ENCODE data around the gene RGS8. TPM values are rescaled to one million over a fixed set of nuclear protein-coding genes. Genes with fewer than 3 reads are reported as not detected.

RGS8 gene
- total and polyA plus RNA-seq, 9 donors: 0.12 to 4.8 (median 0.33) TPM; not detected in 1

DNA sequence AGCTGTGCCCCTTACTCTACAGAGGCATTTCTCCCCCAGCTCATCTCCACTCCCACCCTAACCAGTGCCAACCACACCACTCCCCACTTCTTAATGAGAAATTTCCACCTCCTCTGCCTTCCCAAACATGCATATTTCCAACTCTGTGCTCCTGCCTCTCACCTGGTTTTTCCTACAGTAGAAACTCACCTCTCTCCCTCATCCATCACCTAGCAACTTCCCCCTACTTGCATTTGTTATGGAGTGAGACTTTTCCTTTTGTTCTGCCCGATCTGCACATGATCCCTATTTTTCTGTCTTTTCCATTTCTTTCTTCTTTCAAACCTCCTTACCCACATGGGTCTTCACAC lies 11.9 kb downstream of the RGS8 start:
- intact Hi-C loops (cut with DNase I): loop anchor here in 1 of 4 donors (5.0 kb wide), 1 partner anchor 65 kb away; no protein-coding TSS in a partner anchor
- H3K4me3 ChIP-seq: no peak overlapping the region
- no peaks in the 10 kb centered on the region for H3K36me3 ChIP-seq
- TF ChIP-seq EP300 (IDR thresholded peaks at IDR 0.05) (no peak), POLR2A (IDR thresholded peaks at IDR 0.05) (no peak)
- TF ChIP-seq, protein P1, sequence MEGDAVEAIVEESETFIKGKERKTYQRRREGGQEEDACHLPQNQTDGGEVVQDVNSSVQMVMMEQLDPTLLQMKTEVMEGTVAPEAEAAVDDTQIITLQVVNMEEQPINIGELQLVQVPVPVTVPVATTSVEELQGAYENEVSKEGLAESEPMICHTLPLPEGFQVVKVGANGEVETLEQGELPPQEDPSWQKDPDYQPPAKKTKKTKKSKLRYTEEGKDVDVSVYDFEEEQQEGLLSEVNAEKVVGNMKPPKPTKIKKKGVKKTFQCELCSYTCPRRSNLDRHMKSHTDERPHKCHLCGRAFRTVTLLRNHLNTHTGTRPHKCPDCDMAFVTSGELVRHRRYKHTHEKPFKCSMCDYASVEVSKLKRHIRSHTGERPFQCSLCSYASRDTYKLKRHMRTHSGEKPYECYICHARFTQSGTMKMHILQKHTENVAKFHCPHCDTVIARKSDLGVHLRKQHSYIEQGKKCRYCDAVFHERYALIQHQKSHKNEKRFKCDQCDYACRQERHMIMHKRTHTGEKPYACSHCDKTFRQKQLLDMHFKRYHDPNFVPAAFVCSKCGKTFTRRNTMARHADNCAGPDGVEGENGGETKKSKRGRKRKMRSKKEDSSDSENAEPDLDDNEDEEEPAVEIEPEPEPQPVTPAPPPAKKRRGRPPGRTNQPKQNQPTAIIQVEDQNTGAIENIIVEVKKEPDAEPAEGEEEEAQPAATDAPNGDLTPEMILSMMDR (IDR thresholded peaks at IDR 0.05): no peak
- no peak overlapping the region for H3K27ac ChIP-seq
- no peaks in the 10 kb centered on the region for H3K9me3 ChIP-seq
- WGBS, 3 donors: 61 to 86% (median 73%) methylated on average over 1 of the region's 1 CpG
- DNase-seq: no peak
- H3K27me3 ChIP-seq: no peaks in the 10 kb centered on the region
- H3K4me1 ChIP-seq (ENCODE audit: insufficient read depth): peaks cover 2% of the 10 kb centered on the region

DNA sequence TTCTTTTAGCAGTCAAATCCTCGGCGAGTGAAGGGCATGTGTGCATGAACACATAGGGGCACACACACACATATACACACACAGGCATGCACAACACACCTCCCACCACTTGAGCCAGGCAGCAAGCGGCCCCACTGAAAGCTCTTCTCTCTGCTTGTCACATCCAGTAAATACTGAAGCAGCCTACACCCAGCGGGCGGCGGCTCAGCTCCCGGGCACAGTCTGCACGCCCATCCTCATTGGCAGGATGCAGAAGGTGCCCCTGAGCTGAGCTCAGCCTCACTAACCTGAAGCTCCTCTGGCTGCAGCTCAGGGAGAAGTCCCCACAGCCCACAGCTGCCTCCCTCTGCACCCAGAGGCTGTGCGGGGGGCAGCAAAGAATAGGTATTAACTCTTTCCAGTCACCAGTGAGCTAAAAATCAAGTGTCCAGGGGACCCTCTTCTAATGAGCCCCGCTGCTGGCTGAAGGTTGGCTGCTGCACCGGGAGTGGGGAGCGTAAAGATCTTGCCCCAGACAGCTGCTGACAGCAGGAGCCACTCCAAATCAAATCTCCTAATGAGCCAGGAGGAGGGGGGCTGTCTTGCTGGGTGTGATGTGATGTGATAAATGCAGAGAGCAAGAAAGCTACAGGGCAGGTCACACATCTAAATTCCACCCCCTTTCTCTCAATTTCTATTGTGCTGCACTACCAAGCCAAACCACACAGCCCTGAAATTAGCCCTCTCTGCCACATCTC lies 12.5 kb downstream of the RGS8 start:
- WGBS, 3 donors: 51 to 67% (median 56%) methylated on average over 12 of the region's 12 CpGs
- intact Hi-C loops (cut with DNase I): loop anchor here in 1 of 4 donors (5.0 kb wide), 1 partner anchor 65 kb away; no protein-coding TSS in a partner anchor
- Histone ChIP-seq H3K4me1 (ENCODE audit: insufficient read depth) (peaks cover 2% of the 10 kb centered on the region), H3K9me3 (no peaks in the 10 kb centered on the region), H3K36me3 (no peaks in the 10 kb centered on the region), H3K27me3 (no peaks in the 10 kb centered on the region), H3K27ac (no peak overlapping the region), H3K4me3 (no peak overlapping the region)
- no peak for DNase-seq
- TF ChIP-seq EP300 (IDR thresholded peaks at IDR 0.05) (no peak), POLR2A (IDR thresholded peaks at IDR 0.05) (no peak)
- TF ChIP-seq, protein P1 (IDR thresholded peaks at IDR 0.05): no peak

DNA sequence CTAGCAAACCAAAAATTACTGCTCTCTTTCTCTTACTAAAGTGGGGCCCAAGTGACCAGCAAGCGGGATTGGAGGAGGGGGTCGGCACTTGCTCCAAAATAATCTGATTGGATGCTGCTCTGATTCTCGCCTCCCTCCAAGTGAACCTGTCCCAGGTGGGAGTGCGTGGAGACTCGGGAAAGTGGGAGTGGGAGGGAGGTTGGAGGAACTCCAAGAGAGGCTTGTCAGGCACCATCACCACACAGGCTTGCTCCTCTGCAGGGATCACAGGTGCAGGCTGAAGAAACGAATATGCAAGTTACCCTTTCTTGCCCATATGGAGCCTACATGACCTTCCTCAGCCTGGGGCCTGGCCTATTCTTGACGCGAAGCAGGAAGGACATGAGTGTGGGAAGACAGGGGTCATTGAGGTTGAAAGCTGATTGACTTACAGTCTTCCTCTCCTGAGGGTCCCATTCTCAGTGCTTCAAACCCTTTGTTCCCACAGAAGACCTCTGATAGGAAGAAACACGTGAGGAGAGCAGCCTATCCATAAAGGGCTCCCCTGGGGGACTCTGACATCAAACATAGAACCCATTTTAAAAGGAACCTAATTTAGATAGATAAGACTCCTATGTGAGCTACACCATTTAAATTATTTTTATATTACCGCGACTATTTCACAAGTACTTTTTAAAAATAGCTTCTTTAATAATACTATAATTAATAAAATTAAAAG lies 14.2 kb downstream of the RGS8 start:
- intact Hi-C loops (cut with DNase I): loop anchor here in 1 of 4 donors (5.0 kb wide), 1 partner anchor 63 kb away; no protein-coding TSS in a partner anchor
- H3K9me3 ChIP-seq: no peaks in the 10 kb centered on the region
- H3K4me1 ChIP-seq (ENCODE audit: insufficient read depth): peaks cover 2% of the 10 kb centered on the region
- DNase-seq: no peak
- no peaks in the 10 kb centered on the region for H3K27me3 ChIP-seq
- TF ChIP-seq POLR2A (IDR thresholded peaks at IDR 0.05): no peak
- TF ChIP-seq, protein P1 (IDR thresholded peaks at IDR 0.05): no peak
- no peak for TF ChIP-seq EP300 (IDR thresholded peaks at IDR 0.05)
- whole genome bisulfite sequencing, 3 donors: 89 to 92% (median 91%) methylated on average over 11 of the region's 11 CpGs
- H3K4me3 ChIP-seq: no peak overlapping the region
- no peak overlapping the region for H3K27ac ChIP-seq
- no peaks in the 10 kb centered on the region for H3K36me3 ChIP-seq

DNA sequence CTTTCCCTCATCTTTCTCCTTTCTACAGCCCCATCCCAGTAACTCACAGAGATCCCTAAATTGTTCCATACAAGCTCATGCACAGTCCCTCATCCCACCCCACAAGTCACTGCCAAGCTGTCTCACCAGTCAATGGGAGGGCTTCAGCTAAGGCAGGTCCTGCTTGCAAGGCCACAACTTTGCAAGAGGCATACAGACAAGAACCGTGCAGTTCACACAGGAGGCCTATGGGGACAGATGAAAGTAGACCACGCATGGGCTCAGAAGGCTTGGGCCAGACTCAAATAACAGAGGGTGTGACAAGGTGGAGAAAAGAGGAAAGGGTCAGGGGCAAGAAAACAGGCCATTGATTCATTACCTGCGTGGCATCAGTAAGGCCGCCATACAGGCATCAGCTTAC lies 15.1 kb downstream of the RGS8 start:
- Histone ChIP-seq H3K27me3 (no peaks in the 10 kb centered on the region), H3K4me1 (ENCODE audit: insufficient read depth) (peaks cover 2% of the 10 kb centered on the region), H3K4me3 (no peak overlapping the region), H3K27ac (no peak overlapping the region), H3K36me3 (no peaks in the 10 kb centered on the region), H3K9me3 (no peaks in the 10 kb centered on the region)
- intact Hi-C loops (cut with DNase I): no loop called here
- WGBS, 3 donors: 86 to 94% (median 93%) methylated on average over 4 of the region's 4 CpGs
- DNase-seq: no peak
- no peak for TF ChIP-seq EP300 (IDR thresholded peaks at IDR 0.05)
- TF ChIP-seq, protein P1 (IDR thresholded peaks at IDR 0.05): no peak
- no peak for TF ChIP-seq POLR2A (IDR thresholded peaks at IDR 0.05)
